Measurements from ENCODE around the gene DPCD. TPM values are rescaled to one million over a fixed set of nuclear protein-coding genes. Genes with fewer than 3 reads are reported as not detected.
A peak's percentile ranks its signal among the peaks of the same experiment; 100 is the strongest.

Gene DPCD
- total RNA-seq, 2 experiments from 2014 or later: 0.31 to 0.96 TPM

GRCh38 chr10:101613646-101614045 is 25.5 kb downstream of the DPCD start:
- CTCF ChIA-PET: no interaction called here
- ATAC-seq (ENCODE audit: poor library complexity): no peak
- Mint-ChIP-seq H3K36me3 (ENCODE audit: low read depth) (peaks cover 56% of the 10 kb centered on the region), H3K27ac (peak overlapping the region; percentile 24), H3K9me3 (no peaks in the 10 kb centered on the region), H3K4me1 (ENCODE audit: low read depth) (no peaks in the 10 kb centered on the region), H3K27me3 (no peaks in the 10 kb centered on the region), H3K4me3 (no peak overlapping the region)
- peaks cover 82% of the 10 kb centered on the region for H3K36me3 ChIP-seq (ENCODE audit: insufficient read depth, low read length)
- no peaks in the 10 kb centered on the region for H3K9me3 ChIP-seq (ENCODE audit: control insufficient read depth in 1 of 2, insufficient read depth in 1 of 2, low read length in 2 of 2)
- no peaks in the 10 kb centered on the region for H3K27me3 ChIP-seq (ENCODE audit: control insufficient read depth in 1 of 2, insufficient read depth in 2 of 2, low read length in 2 of 2)
- POLR2A ChIA-PET: no interaction called here
- DNase-seq: no peak
- no peak for TF ChIP-seq CTCF (IDR thresholded peaks at IDR 0.05)
- no peaks in the 10 kb centered on the region for H3K4me1 ChIP-seq (ENCODE audit: insufficient read depth, low read length)
- no peak overlapping the region for H3K4me3 ChIP-seq (ENCODE audit: low read length)
- no peak overlapping the region for H3K27ac ChIP-seq (ENCODE audit: low read depth in 1 of 2, low read length in 2 of 2)
- intact Hi-C loops (cut with DNase I, micrococcal nuclease): no loop called here

- H3K4me1 ChIP-seq (ENCODE audit: insufficient read depth, low read length): no peaks in the 10 kb centered on the region
- H3K27me3 ChIP-seq (ENCODE audit: control insufficient read depth in 1 of 2, insufficient read depth in 2 of 2, low read length in 2 of 2): no peaks in the 10 kb centered on the region
- POLR2A ChIA-PET: no interaction called here
- peaks cover 52% of the 10 kb centered on the region for H3K36me3 Mint-ChIP-seq (ENCODE audit: low read depth)
- no peak overlapping the region for H3K27ac ChIP-seq (ENCODE audit: low read depth in 1 of 2, low read length in 2 of 2)
- DNase-seq (no peak), ATAC-seq (ENCODE audit: poor library complexity) (no peak)
- no peaks in the 10 kb centered on the region for H3K27me3 Mint-ChIP-seq
- no peak for TF ChIP-seq CTCF (IDR thresholded peaks at IDR 0.05)
- H3K4me3 Mint-ChIP-seq: no peak overlapping the region
- peak overlapping the region; percentile 24 for H3K27ac Mint-ChIP-seq
- intact Hi-C loops (cut with DNase I, micrococcal nuclease): no loop called here
- no peaks in the 10 kb centered on the region for H3K4me1 Mint-ChIP-seq (ENCODE audit: low read depth)
- peaks cover 83% of the 10 kb centered on the region for H3K36me3 ChIP-seq (ENCODE audit: insufficient read depth, low read length)
- CTCF ChIA-PET: no interaction called here
- no peak overlapping the region for H3K4me3 ChIP-seq (ENCODE audit: low read length)
- no peaks in the 10 kb centered on the region for H3K9me3 Mint-ChIP-seq
- no peaks in the 10 kb centered on the region for H3K9me3 ChIP-seq (ENCODE audit: control insufficient read depth in 1 of 2, insufficient read depth in 1 of 2, low read length in 2 of 2)
These were observed 26.8 kb downstream of the DPCD start for GRCh38 chr10:101614663-101615524.

GRCh38 chr10:101615525-101616116 is 27.5 kb downstream of the DPCD start:
- no peaks in the 10 kb centered on the region for H3K4me1 Mint-ChIP-seq (ENCODE audit: low read depth)
- POLR2A ChIA-PET: no interaction called here

More at GRCh38 chr10:101615525-101616116, 27.5 kb downstream of the DPCD start:
- Mint-ChIP-seq H3K27me3 (no peaks in the 10 kb centered on the region), H3K27ac (no peak overlapping the region), H3K36me3 (ENCODE audit: low read depth) (peaks cover 55% of the 10 kb centered on the region), H3K9me3 (no peaks in the 10 kb centered on the region), H3K4me3 (no peak overlapping the region)
- intact Hi-C loops (cut with DNase I, micrococcal nuclease): no loop called here
- DNase-seq: no peak
- Histone ChIP-seq H3K9me3 (ENCODE audit: control insufficient read depth in 1 of 2, insufficient read depth in 1 of 2, low read length in 2 of 2) (no peaks in the 10 kb centered on the region), H3K4me1 (ENCODE audit: insufficient read depth, low read length) (no peaks in the 10 kb centered on the region), H3K27me3 (ENCODE audit: control insufficient read depth in 1 of 2, insufficient read depth in 2 of 2, low read length in 2 of 2) (no peaks in the 10 kb centered on the region), H3K36me3 (ENCODE audit: insufficient read depth, low read length) (peaks cover 84% of the 10 kb centered on the region), H3K4me3 (ENCODE audit: low read length) (no peak overlapping the region), H3K27ac (ENCODE audit: low read depth in 1 of 2, low read length in 2 of 2) (no peak overlapping the region)
- CTCF ChIA-PET: no interaction called here
- ATAC-seq (ENCODE audit: poor library complexity): no peak
- TF ChIP-seq CTCF (IDR thresholded peaks at IDR 0.05): no peak

All from CD4-positive, alpha-beta T cell (primary cell).